Muscle of leg (tissue), 11 donors: ENCODE data around the gene HOXC6. TPM values are rescaled to one million over a fixed set of nuclear protein-coding genes. Genes with fewer than 3 reads are reported as not detected.

Experiments
- DNase-seq: peaks from one replicate; pipeline ENCODE4 v3.0.0; 2013
- H3K27ac ChIP-seq: one replicate; pipeline ENCODE4 v1.5.1; 2013; ENCODE audit warnings: mild to moderate bottlenecking, low read length, control low read depth
- H3K27me3 ChIP-seq: one replicate; pipeline ENCODE4 v1.6.1; 2013; ENCODE audit warnings: low read length; ENCODE audit not compliant: control insufficient read depth, insufficient read depth
- H3K36me3 ChIP-seq: one replicate; pipeline ENCODE4 v1.6.1; 2013; ENCODE audit warnings: low read length; ENCODE audit not compliant: control insufficient read depth, insufficient read depth
- H3K4me1 ChIP-seq: one replicate; pipeline ENCODE4 v1.6.1; 2013; ENCODE audit warnings: low read length; ENCODE audit not compliant: control insufficient read depth, insufficient read depth
- H3K4me3 ChIP-seq: one replicate; pipeline ENCODE4 v1.5.1; 2013; ENCODE audit warnings: low read length, control low read depth
- H3K9me3 ChIP-seq: replicated peaks from 2 replicates; pipeline ENCODE4 v1.6.1; 2013; ENCODE audit warnings: low read depth, low read length; ENCODE audit not compliant: control insufficient read depth
- WGBS: methylation state at CpG from one replicate; pipeline ENCODE4 v1.1.5; 2013; ENCODE audit warnings: missing lambda C conversion rate; ENCODE audit not compliant: insufficient coverage; 5-methylcytosine and 5-hydroxymethylcytosine counted together
- polyA plus RNA-seq, 8 donors: library from polyadenylated mRNA; unstranded; fragments of 120-200 nt; gene quantifications; one replicate each; pipeline versions ENCODE4 v1.2.1 to v1.2.3, GENCODE V29; 2013; ENCODE audit warnings: inconsistent platforms in 1 of 8, low replicate concordance in 1 of 8; ENCODE audit not compliant: insufficient read length in 8 of 8, insufficient read depth in 1 of 8
- total RNA-seq: library from RNA; stranded (reverse); fragments of 120-200 nt; gene quantifications from one replicate; pipeline ENCODE4 v1.2.4, GENCODE V29; 2013

The HOXC6 gene
- total and polyA plus RNA-seq, 9 donors = 4.1 to 22.5 (median 16.0) TPM

- Histone ChIP-seq H3K36me3 (no peaks in the 10 kb centered on the region), H3K4me3 (peak overlapping the region; percentile 54), H3K9me3 (no peaks in the 10 kb centered on the region), H3K27me3 (peaks cover 80% of the 10 kb centered on the region), H3K27ac (peak overlapping the region; percentile 98), H3K4me1 (peaks cover 70% of the 10 kb centered on the region)
- peak; percentile 73 for DNase-seq
- 3% methylated on average over 14 of the region's 30 CpGs for WGBS
Measured at GRCh38 chr12:53983950-53984572, 44.2 kb upstream of the HOXC6 start.

GRCh38 chr12:53984901-53985691 lies 43.1 kb upstream of the HOXC6 start, which contains the start of gene HOXC10:
Gene HOXC10 (plus strand): TSS chr12:53985146. CDS start chr12:53985260, 114 bp downstream.
- H3K4me1 ChIP-seq = peaks cover 68% of the 10 kb centered on the region
- H3K4me3 ChIP-seq = peak within 1 kb of the TSS; percentile 75
- H3K27me3 ChIP-seq = peaks cover 76% of the 10 kb centered on the region
- under 1% methylated on average over 30 of the region's 55 CpGs for WGBS
- no peaks in the 10 kb centered on the region for H3K9me3 ChIP-seq
- H3K27ac ChIP-seq = peak within 1 kb of the TSS; percentile 99
- DNase-seq = peak; percentile 100
- no peaks in the 10 kb centered on the region for H3K36me3 ChIP-seq

GRCh38 chr12:53985692-53985993 lies 42.6 kb upstream of the HOXC6 start:
- peak overlapping the region; percentile 99 for H3K27ac ChIP-seq
- under 1% methylated on average over 16 of the region's 21 CpGs for WGBS
- H3K27me3 ChIP-seq = peaks cover 73% of the 10 kb centered on the region
- H3K36me3 ChIP-seq = no peaks in the 10 kb centered on the region
- H3K9me3 ChIP-seq = no peaks in the 10 kb centered on the region
- H3K4me1 ChIP-seq = peaks cover 70% of the 10 kb centered on the region
- peak overlapping the region; percentile 75 for H3K4me3 ChIP-seq
- peak; percentile 55 for DNase-seq

GRCh38 chr12:53985994-53986685 lies 42.1 kb upstream of the HOXC6 start:
- Histone ChIP-seq H3K4me1 (peaks cover 70% of the 10 kb centered on the region), H3K27me3 (peaks cover 72% of the 10 kb centered on the region), H3K4me3 (peak overlapping the region; percentile 75), H3K36me3 (no peaks in the 10 kb centered on the region), H3K9me3 (no peaks in the 10 kb centered on the region), H3K27ac (peak overlapping the region; percentile 99)
- WGBS = 1% methylated on average over 45 of the region's 50 CpGs
- DNase-seq = no peak

GRCh38 chr12:53986686-53987483 lies 41.4 kb upstream of the HOXC6 start:
- H3K9me3 ChIP-seq = no peaks in the 10 kb centered on the region
- H3K27ac ChIP-seq = peak overlapping the region; percentile 99
- peaks cover 71% of the 10 kb centered on the region for H3K4me1 ChIP-seq
- no peak for DNase-seq
- no peaks in the 10 kb centered on the region for H3K36me3 ChIP-seq
- H3K4me3 ChIP-seq = peak overlapping the region; percentile 75
- WGBS = 3% methylated on average over 6 of the region's 21 CpGs
- H3K27me3 ChIP-seq = peaks cover 74% of the 10 kb centered on the region

- H3K27me3 ChIP-seq = peaks cover 71% of the 10 kb centered on the region
- peak overlapping the region; percentile 75 for H3K4me3 ChIP-seq
- DNase-seq = no peak
- no peaks in the 10 kb centered on the region for H3K9me3 ChIP-seq
- WGBS = no CpG with 5 or more reads among the region's 4 CpGs
- peak overlapping the region; percentile 99 for H3K27ac ChIP-seq
- H3K4me1 ChIP-seq = peaks cover 73% of the 10 kb centered on the region
- no peaks in the 10 kb centered on the region for H3K36me3 ChIP-seq
Measured at GRCh38 chr12:53987787-53988230, 40.4 kb upstream of the HOXC6 start.

- peak overlapping the region; percentile 99 for H3K27ac ChIP-seq
- DNase-seq = peak; percentile 80
- H3K36me3 ChIP-seq = no peaks in the 10 kb centered on the region
- no peaks in the 10 kb centered on the region for H3K9me3 ChIP-seq
- peaks cover 74% of the 10 kb centered on the region for H3K4me1 ChIP-seq
- H3K4me3 ChIP-seq = peak overlapping the region; percentile 3
- peaks cover 69% of the 10 kb centered on the region for H3K27me3 ChIP-seq
- no CpG with 5 or more reads among the region's 5 CpGs for WGBS
Measured at GRCh38 chr12:53988541-53989226, 39.6 kb upstream of the HOXC6 start.

- Histone ChIP-seq H3K4me1 (peaks cover 73% of the 10 kb centered on the region), H3K27me3 (peaks cover 72% of the 10 kb centered on the region), H3K27ac (peak overlapping the region; percentile 99), H3K9me3 (no peaks in the 10 kb centered on the region), H3K36me3 (no peaks in the 10 kb centered on the region), H3K4me3 (peak overlapping the region; percentile 34)
- WGBS = 3% methylated on average over 8 of the region's 28 CpGs
- peak; percentile 92 for DNase-seq
Measured at GRCh38 chr12:53989227-53990113, 38.8 kb upstream of the HOXC6 start.
